Measurements from ENCODE around the gene RUNX2.

DNA sequence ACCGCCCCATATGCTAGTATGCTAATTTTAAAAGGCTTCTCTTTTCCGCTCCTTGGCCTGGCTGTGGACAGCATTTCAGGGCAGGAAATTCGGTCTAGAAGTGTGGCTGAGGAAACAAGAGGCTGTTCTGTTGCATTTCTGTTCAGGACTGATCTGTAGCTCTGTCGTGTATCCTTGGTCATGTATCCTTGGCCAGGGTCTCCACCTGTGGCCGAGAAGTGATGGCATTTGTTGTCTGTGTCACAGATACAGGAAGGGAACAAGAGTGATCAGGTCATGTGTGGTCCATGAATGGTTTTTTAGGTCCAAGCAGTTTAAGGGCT, 350.1 kb downstream of the RUNX2 start:
- TF ChIP-seq, protein P1, sequence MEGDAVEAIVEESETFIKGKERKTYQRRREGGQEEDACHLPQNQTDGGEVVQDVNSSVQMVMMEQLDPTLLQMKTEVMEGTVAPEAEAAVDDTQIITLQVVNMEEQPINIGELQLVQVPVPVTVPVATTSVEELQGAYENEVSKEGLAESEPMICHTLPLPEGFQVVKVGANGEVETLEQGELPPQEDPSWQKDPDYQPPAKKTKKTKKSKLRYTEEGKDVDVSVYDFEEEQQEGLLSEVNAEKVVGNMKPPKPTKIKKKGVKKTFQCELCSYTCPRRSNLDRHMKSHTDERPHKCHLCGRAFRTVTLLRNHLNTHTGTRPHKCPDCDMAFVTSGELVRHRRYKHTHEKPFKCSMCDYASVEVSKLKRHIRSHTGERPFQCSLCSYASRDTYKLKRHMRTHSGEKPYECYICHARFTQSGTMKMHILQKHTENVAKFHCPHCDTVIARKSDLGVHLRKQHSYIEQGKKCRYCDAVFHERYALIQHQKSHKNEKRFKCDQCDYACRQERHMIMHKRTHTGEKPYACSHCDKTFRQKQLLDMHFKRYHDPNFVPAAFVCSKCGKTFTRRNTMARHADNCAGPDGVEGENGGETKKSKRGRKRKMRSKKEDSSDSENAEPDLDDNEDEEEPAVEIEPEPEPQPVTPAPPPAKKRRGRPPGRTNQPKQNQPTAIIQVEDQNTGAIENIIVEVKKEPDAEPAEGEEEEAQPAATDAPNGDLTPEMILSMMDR (IDR thresholded peaks at IDR 0.05; ENCODE audit: low read length): no peak
- no peak for TF ChIP-seq EZH2 (IDR thresholded peaks at IDR 0.05; ENCODE audit: borderline replicate concordance, low read length)

Data from OCI-LY1 (cell line).